Skeletal muscle cell (primary cell): ENCODE measurements around the gene MEOX1.
A peak's percentile ranks its signal among the peaks of the same experiment; 100 is the strongest.

Source experiments
- DNase-seq: peaks from one replicate; pipeline ENCODE4 v3.0.0-alpha.2; 2010; ENCODE audit warnings: low read depth
- H3K4me3 ChIP-seq: 2 replicates; pipeline ENCODE4 v1.5.1; 2011; ENCODE audit warnings: low read depth, mild to moderate bottlenecking, control low read depth, low read length, moderate library complexity

MEOX1 gene

DNA sequence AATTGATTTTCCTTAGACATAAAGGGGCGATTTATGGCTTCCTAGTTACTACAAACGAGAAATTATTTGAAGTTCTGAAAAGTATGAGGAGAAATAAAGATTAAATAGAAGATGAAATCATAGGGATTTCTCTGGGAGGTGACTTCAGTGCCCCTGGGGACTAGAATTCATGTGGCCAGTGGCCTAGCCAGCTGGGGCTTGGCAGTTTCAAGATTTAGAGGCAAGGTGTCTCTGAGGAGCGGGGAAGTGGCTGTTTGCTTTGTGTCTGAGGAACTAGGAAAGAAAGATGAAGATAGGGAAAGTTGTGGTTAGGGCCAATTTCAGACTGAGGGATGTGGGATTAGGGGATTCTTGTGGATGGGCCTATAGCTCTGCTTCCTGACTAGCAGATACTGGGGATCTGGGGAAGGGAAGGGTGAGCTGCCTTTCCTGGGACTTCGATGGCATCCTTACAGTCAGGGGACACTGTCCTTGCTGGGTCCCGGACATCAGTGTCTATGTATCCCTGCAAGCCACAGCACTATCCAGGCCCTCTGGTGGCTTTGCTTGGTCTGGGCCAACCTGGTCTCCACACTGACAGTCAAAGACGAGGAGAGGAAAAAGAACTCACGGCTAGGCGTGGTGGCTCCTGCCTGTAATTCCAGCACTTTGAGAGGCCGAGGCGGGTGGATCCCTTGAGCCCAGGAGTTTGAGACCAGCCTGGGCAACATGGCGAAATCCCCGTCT lies 22.4 kb upstream of the MEOX1 start:
- H3K4me3 ChIP-seq = no peak overlapping the region
- no peak for DNase-seq

DNA sequence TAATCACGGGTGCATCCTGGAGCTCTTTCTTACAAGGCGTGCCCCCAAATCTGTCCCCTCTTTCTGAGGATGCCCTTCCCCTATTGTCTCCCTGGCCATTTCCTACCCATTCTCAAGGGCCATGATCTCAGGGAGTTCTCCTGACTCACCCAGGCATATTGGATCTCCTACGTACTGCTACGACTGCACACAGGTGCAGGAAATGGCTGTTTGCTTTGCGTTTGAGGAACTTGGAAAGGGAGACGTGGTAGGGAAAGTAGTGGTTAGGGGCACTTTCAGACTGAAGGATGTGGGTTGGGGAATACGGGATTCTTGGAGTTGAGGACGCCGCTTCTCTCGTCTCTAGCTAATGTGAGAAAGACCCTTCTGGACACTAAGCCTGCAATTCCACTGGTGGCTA lies 18.7 kb upstream of the MEOX1 start:
- no peak overlapping the region for H3K4me3 ChIP-seq
- no peak for DNase-seq

DNA sequence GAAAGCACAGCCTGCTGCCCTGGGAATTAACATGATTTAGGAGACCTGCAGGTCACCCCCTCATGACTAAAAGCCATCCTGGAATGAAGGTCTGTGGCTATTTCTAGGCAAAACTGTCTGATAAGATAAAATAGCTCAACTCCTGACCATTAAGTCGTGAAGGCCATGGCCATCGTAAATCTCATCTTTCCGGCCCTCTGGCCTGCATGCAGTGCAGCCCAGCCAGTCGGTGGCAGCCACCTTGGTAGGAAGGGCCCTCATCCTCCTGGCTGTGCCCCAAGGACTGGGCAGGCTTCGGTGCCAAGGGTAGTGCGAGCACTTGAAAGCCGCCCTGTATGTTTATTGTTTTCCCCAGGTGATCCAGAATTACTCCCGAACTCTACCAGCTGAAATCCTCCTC lies 18.2 kb upstream of the MEOX1 start:
- DNase-seq = no peak

DNA sequence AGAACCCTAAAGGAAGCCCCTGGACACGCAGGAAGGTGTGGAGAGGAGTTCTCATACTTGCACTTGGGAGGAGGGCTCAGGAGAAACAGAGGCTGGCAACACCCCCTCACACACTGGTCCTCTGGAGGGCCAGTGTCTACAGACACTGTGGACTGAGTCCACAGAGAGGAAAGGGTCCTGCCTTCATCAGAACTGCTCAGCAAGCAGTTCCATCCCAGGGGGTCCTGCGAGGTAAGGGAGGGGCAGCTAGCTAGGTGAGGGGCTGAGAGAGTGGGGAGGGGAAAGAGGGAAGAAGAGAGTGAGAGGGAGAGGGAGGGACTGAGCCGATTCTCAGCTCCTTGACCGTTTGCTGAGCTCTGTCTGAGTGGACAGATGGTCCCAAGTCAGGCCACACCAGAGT lies 17.7 kb upstream of the MEOX1 start:
- DNase-seq = no peak
- H3K4me3 ChIP-seq = no peak overlapping the region

More for the DNA sequence above, 18.2 kb upstream of the MEOX1 start:
- no peak overlapping the region for H3K4me3 ChIP-seq

DNA sequence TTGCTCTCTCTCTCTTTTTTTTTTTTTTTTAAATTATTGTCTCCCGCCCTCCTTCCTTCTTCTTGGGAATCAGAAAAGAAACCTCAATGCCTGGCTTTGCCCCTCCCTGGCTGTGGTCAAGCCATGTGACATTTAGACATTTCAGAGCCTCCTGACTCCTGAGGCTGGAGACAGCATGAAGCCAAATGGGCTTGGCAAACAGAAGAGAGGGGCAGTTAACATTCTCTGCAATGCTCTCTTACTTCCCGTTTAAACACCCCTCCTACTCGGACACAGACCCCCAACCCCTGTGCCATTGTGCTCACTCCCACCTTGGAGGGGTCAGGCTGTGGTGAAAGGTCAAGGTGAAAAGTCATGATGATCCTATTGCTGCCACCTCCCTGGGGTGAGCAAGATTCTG lies 14.7 kb upstream of the MEOX1 start:
- no peak overlapping the region for H3K4me3 ChIP-seq
- DNase-seq = no peak

DNA sequence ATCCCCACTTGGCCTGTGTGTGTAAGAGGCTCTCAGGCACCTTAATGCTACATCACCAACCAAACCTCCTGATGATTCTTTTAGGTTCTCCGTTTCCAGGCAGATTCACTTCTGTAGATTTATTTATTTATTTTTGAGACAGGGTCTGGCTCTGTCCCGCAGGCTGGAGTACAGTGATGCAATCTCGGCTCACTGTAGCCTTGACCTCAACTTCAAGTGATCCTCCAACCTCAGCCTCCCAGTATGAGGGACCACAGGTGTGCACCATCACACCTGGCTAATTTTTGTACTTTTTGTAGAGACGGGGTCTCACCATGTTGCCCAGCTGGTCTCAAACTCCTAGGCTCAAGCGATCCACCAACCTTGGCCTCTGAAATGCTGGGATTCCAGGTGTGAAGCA lies 12.7 kb upstream of the MEOX1 start:
- H3K4me3 ChIP-seq = no peak overlapping the region
- DNase-seq = no peak

DNA sequence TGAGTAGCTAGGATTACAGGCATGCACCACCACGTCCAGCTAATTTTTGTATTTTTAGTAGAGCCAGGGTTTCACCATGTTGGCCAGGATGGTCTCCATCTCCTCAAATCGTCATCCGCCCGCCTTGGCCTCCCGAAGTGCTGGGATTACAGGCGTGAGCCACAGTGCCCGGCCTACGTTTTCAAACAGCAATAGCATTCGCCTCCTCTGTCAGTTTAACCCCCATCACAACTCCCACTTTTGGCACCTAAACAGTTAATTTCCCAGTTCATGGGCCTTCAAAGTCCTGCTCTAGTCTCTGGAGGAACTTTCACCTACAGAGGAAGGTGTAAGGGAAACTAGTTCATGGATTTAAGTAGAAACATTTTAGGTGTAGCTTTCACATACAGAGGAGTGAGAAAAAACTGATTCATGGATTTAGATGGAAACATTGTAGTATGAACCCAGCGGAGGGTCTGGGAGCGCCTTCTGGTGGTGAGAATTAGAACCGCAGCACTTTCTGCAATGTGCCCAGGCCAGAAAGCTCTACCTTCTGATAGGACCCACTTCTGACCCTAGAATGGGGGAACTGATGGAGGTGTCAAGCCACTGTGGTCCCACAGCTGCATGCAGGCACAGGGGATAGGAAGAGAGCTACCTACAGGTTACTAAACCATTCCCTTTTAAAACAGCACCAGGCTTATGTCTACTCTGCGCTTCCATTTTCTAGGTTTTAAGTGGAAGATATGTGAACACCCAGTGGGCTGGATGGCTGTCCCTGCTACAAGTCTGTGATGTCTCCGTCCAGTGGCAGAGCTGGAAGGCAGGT lies 12.0 kb upstream of the MEOX1 start:
- H3K4me3 ChIP-seq = no peak overlapping the region
- DNase-seq = no peak

DNA sequence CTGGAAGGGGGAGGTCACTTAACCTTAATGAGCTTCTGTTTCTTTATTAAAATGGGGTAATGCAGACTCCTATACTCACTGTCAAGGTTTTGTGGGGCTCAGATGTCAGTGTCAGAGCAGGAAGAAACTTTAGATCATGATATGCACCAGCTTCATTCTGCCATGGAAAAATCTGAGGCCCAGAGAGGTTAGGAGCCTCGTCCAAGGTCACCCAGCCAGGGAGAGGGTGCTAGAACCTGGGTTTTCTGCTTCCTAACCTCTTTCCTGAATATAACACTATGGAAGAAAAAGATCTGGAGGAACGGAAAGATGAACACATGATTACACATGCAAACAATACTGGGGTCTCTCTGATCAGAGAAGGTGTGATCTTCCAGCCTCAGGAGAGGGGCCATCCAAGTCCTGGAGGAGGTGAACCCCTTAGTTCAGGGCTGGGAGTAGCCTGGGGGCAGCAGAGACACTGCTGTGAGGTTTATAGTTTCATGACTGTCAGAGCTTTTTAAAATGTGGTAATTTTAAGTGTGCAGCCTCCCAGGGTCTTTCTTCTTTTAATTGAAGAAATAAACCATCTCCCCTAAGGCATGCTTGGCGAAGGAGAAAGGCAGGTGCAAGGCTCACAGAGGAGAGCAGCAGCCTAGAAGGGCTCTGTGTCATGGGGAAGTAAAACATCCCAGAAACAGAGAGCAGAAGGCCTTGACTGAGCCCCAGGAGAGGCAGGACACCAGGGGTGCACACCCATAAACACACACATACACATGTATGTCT lies 10.2 kb upstream of the MEOX1 start:
- no peak overlapping the region for H3K4me3 ChIP-seq
- DNase-seq = no peak

DNA sequence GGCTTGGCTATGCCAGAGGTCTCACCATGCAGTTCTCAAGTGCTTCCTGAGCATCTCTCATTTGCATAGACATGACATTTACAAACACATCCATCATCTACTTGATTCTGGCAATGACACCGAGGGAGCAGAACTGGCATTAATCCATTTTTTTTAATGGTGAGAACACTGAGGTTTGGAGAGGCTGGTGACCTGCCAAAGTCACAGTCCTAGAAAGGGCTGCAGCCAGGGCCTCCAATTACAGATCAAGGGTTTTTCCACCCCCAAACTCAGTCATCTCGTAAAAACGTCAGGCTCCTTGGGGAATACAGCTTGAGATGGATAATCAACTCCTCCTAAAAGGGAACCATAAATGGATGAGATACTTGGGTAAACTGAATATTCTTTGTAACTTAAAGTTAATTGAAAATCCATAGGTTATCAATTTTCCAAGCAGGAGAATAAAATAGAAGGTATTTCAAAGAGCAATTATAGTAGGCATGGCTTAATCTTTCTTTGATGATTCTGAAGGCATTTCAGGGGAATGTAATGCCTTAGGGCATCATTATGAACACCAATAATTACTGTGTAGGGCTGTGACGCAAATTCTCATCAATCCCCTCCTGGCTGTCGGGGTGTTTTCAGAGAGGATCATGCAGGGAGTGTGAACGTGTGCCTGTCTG lies 9.4 kb upstream of the MEOX1 start:
- DNase-seq = peak; percentile 67
- no peak overlapping the region for H3K4me3 ChIP-seq

DNA sequence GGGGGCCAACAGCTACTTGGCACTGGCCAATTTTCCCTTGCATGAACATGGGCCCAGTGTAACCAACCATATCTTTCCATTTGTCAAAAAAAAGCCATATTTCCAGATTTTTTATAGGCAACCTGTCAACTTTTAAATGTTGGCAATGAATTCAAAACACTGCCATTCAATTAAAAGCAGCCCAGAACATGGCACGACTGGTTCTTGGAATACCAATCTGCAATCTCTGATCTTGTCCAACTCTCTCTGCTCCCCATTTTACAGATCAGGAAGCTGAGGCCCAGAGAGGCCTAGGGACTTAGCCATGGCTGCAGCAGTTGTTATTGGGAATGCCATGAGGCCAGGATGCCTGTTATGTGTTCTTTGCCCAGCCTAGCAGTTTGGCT lies 8.9 kb upstream of the MEOX1 start:
- no peak for DNase-seq

DNA sequence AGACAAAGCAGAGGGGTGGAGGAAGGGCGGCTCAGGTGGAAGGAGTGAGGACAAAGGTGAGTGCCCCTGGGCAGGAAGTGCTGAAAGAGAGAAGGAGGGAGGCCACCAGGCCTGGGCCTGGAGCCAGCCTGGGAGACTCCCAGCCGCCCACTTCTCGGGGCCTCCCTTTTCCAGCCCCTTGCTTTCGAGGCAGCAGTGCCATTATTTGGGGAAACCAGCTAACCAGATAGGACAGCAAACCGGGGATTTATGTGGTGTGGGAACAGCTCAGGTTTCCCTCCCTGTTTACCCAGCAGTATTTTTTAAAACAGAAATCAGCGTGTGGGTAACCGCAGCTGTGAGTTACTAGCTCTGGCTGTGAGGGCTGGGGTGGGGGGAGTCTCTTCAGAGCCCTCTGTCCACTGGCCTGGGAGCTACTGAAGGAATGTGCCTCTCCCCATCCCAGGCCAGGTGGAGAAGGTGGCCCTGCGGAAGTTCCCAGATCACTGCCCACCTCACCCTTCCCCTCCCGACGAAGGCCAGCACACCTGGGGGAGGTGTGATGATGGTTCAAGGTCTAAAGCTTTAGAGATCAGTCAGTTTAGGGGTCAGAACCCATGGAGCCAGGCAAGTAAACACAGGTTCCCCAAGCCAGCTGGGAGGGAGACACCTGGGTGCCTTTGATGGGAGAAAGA lies 8.4 kb upstream of the MEOX1 start:
- H3K4me3 ChIP-seq = no peak overlapping the region
- DNase-seq = peak; percentile 26

More for the DNA sequence above, 8.9 kb upstream of the MEOX1 start:
- no peak overlapping the region for H3K4me3 ChIP-seq

DNA sequence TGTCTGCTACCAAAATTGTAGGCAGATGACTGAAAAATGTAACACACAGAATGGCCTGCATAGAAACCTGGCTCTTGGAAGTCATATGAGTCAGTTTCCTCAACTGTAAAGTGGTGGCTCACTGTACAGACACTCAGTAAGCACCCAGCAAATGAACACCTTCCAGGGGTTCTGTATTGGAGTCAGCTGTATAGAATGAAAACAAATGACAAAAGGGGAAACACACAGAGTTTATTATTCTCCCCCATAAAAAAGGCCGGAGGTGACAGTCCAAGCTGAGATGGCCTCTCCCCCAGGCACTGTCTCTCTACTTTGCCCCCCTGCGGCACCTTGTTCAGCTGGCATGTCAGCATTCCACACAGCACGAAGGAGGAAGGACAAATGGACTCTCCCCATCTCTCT lies 6.2 kb upstream of the MEOX1 start:
- no peak overlapping the region for H3K4me3 ChIP-seq
- DNase-seq = no peak

DNA sequence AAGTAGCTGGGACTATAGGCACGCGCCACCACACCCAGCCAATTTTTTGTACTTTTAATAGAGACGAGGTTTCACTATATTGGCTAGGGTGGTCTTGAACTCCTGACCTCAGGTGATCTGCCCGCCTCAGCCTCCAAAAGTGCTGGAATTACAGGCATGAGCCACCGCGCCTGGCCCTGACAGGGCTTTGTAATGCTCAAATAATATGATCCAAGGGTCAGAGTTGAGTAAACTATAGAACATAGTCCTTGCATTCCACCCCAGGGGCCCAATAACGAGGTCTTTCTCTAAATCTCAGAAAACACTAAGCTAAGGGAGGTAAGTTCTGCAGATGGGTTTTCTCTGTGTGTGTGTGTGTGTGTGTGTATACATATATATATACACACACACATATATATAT lies 5.8 kb upstream of the MEOX1 start:
- H3K4me3 ChIP-seq = no peak overlapping the region
- no peak for DNase-seq

DNA sequence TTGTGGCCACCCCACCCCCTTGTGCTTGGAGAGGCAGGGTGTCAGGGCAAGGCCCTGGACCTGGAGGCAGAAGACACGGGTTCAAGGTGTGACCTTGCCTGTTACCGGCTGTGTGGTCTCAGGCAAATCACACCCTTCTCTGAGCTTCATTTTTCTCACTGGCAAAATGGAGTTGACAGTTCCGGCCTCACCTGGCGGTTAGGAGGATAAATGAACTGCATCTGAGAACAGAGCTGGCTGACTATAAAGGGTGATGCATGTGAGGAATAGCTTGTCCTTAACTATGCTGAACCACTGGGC lies 4.2 kb upstream of the MEOX1 start:
- DNase-seq = no peak
- H3K4me3 ChIP-seq = no peak overlapping the region

DNA sequence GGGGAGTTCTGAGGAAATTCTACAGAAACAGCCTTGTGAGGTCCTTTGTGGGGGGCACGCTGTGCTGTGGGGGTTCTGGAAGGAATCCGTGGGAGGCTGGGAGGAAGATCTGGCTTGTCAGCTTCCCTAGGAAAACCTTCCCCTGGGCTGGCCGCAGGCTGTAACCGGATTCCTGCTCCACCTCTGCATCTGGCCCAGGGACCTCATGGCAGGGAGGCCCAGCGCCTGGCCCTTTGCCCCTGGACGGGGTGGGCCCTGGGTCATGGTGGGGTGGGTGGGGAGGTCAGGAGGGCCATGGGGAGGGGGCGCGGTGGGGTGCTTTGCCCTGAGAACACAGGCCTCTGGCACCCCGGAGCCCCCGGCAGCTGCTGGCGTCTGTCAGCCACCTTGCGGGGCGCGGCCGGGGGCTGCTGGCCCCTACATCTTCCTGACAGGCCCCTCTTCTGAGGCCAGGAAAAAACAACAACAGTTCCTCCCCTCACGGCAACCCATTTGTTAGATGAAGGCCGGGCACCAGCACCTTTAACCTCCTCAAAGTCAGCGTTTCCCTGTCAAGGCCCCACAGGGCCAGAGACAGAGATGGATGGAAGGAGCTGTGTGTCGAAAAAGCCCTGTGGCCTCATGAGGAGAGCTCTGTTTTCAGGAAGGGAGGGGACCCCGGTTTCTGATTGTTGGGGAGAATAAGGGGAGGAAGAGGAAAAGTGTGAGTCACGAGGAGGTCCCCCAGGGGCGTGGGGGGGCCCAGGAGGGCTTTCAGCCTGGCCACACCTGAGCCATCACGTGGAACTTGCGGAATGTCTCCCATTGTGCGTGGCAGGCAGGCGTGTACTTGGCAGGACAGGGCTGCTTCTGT lies 3.6 kb upstream of the MEOX1 start:
- no peak for DNase-seq
- no peak overlapping the region for H3K4me3 ChIP-seq

DNA sequence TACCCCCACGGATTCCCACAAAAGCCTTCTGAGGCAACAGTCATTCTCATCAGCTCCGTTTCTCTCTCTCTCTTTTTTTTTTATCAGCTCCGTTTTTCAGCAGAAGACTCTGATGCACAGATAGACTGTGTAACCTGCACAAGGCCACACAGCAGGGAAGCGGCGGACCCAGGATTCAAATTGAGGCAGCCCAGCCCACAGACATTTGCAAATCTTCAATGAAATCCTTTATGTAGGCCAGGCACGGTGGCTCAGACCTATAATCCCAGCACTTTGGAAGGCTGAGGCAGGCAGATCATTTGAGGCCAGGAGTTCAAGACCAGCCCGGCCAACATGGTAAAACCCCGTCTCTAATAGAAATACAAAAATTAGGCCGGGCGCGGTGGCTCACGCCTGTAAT lies 2.4 kb upstream of the MEOX1 start:
- no peak overlapping the region for H3K4me3 ChIP-seq
- no peak for DNase-seq

DNA sequence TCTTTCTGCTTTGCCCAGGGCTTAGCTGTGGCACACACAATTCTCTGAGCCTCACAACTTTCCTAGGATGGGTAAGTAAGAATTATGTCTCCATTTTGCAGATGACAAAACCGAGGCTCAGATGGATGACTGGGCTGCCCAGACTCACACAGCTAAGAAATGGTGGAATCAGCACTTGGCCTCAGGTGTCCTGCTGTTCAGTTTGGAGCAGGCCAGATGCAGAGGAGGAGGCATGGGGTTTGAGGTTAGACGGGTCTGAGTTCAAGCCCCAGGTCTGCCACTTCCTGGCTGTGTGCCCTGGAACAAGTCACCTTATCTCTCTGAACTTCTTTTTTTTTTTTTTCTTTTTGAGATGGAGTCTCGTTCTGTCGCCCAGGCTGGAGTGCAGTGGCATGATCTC lies 1.7 kb upstream of the MEOX1 start:
- DNase-seq = no peak

DNA sequence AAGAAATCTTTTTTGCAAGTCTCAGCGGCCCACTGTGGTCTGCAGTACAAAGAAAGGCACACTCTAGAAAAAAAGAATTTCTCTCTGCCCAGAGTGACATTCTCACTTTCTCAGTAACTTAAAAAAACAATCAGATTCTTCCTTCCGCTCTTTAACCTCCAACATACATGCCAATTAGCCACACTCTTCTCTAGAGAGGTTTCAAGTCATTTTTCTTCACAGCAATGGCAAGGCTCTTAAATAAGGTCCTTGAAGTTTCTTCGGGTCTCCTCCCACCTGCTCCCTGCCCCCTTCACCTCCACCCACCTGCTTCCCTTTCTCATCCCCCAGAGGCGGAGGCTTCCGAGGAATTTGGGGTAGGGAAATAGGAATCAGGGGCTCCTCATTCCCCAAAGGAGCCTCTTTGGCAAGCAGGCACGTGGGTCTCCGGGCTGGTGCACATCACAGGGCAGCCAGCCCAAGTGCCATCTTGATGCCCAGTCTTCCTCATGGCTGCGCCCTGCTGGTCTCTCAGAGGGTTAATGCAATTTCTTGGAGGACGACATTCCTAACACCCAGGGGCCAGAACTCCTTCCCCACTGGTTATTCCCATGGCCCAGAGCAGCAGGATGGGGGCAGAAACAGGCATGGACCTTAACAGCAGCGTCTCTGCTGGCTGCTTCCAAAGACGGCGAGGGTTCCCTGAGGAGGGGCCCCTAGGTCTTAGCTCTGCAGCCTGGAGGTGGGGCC lies 855 bp upstream of the MEOX1 start:
- no peak for DNase-seq

More for the DNA sequence above, 1.7 kb upstream of the MEOX1 start:
- H3K4me3 ChIP-seq = no peak overlapping the region

More for the DNA sequence above, 855 bp upstream of the MEOX1 start:
- no peak overlapping the region for H3K4me3 ChIP-seq
